Stromal cell of bone marrow (primary cell): ENCODE data around the gene HLF.

Experiments
- DNase-seq: peaks from one replicate; pipeline ENCODE4 v3.0.0-alpha.2; 2012; ENCODE audit warnings: low read depth

HLF gene

GRCh38 chr17:55292094-55292493 lies 27.3 kb downstream of the HLF start:
- DNase-seq: no peak

- DNase-seq: no peak
Observed at GRCh38 chr17:55294042-55294751, 29.4 kb downstream of the HLF start.

GRCh38 chr17:55295411-55296170 lies 30.8 kb downstream of the HLF start:
- no peak for DNase-seq

- DNase-seq: no peak
Observed at GRCh38 chr17:55296171-55296695, 31.5 kb downstream of the HLF start.

- DNase-seq: no peak
Observed at GRCh38 chr17:55296699-55297098, 31.9 kb downstream of the HLF start.

- no peak for DNase-seq
Observed at GRCh38 chr17:55298111-55298730, 33.5 kb downstream of the HLF start.

GRCh38 chr17:55299162-55299838 lies 34.5 kb downstream of the HLF start:
- no peak for DNase-seq

- no peak for DNase-seq
Observed at GRCh38 chr17:55299890-55300289, 35.1 kb downstream of the HLF start.

GRCh38 chr17:55300479-55301290 lies 35.9 kb downstream of the HLF start:
- no peak for DNase-seq

- no peak for DNase-seq
Observed at GRCh38 chr17:55301521-55302406, 37.0 kb downstream of the HLF start.

- DNase-seq: no peak
Observed at GRCh38 chr17:55302407-55302787, 37.6 kb downstream of the HLF start.

GRCh38 chr17:55303008-55303493 lies 38.3 kb downstream of the HLF start:
- DNase-seq: no peak

GRCh38 chr17:55303701-55304145 lies 39.0 kb downstream of the HLF start:
- no peak for DNase-seq

- DNase-seq: no peak
Observed at GRCh38 chr17:55304171-55304859, 39.6 kb downstream of the HLF start.

GRCh38 chr17:55305321-55306087 lies 40.7 kb downstream of the HLF start:
- DNase-seq: no peak

- no peak for DNase-seq
Observed at GRCh38 chr17:55307879-55308278, 43.1 kb downstream of the HLF start.

GRCh38 chr17:55308613-55309391 lies 44.0 kb downstream of the HLF start:
- no peak for DNase-seq

GRCh38 chr17:55311767-55312375 lies 47.1 kb downstream of the HLF start:
- no peak for DNase-seq
